Endodermal cell (in vitro differentiated cells): ENCODE data around the gene DCBLD1. TPM values are rescaled to one million over a fixed set of nuclear protein-coding genes. Genes with fewer than 3 reads are reported as not detected.
"Not testable (repeated sequence)": the region's sequence is repeated elsewhere in the genome, so short reads cannot be mapped to it uniquely, and the experiment has no call there.

Source experiments
- DNase-seq: peaks from one replicate; pipeline ENCODE4 v3.0.0-alpha.2; 2017
- H3K27ac ChIP-seq: 2 replicates; pipeline ENCODE4 v1.5.1; 2013; ENCODE audit warnings: mild to moderate bottlenecking, low read depth, low read length, moderate library complexity
- H3K27me3 ChIP-seq: 2 replicates; pipeline ENCODE4 v1.6.1; 2013; ENCODE audit warnings: mild to moderate bottlenecking, low read length, moderate library complexity; ENCODE audit not compliant: insufficient read depth, control insufficient read depth, poor library complexity, severe bottlenecking
- H3K36me3 ChIP-seq: 2 replicates; pipeline ENCODE4 v1.7.0; 2013; ENCODE audit warnings: mild to moderate bottlenecking, low read length, moderate library complexity; ENCODE audit not compliant: control insufficient read depth, insufficient read depth
- H3K4me1 ChIP-seq: one replicate; pipeline ENCODE4 v1.7.0; 2013; ENCODE audit warnings: low read length; ENCODE audit not compliant: control insufficient read depth, insufficient read depth
- H3K4me3 ChIP-seq: 2 replicates; pipeline ENCODE4 v1.5.1; 2013; ENCODE audit warnings: mild to moderate bottlenecking, low read length, moderate library complexity
- H3K9ac ChIP-seq: 2 replicates; pipeline ENCODE4 v1.6.1; 2013; ENCODE audit warnings: mild to moderate bottlenecking, low read length, moderate library complexity; ENCODE audit not compliant: poor library complexity, severe bottlenecking; ENCODE audit errors: extremely low read depth
- H3K9me3 ChIP-seq: 2 replicates; pipeline ENCODE4 v1.6.1; 2013; ENCODE audit warnings: mild to moderate bottlenecking, low read length, moderate library complexity; ENCODE audit not compliant: control insufficient read depth
- H3K27ac Mint-ChIP-seq: 2 replicates; pipeline ENCODE4 v1.8.0; 2020; ENCODE audit warnings: mixed read lengths
- H3K27me3 Mint-ChIP-seq: 2 replicates; pipeline ENCODE4 v1.8.0; 2021; ENCODE audit warnings: mild to moderate bottlenecking, mixed read lengths; ENCODE audit not compliant: insufficient read depth
- H3K36me3 Mint-ChIP-seq: 2 replicates; pipeline ENCODE4 v1.8.0; 2020; ENCODE audit warnings: low read depth, mixed read lengths
- H3K4me1 Mint-ChIP-seq: 2 replicates; pipeline ENCODE4 v1.8.0; 2020; ENCODE audit warnings: mixed read lengths
- H3K4me3 Mint-ChIP-seq: 2 replicates; pipeline ENCODE4 v1.8.0; 2020; ENCODE audit warnings: mild to moderate bottlenecking, moderate library complexity, mixed read lengths
- H3K9me3 Mint-ChIP-seq: 2 replicates; pipeline ENCODE4 v1.8.0; 2020; ENCODE audit warnings: mild to moderate bottlenecking, mixed read lengths
- WGBS, 2 experiments: methylation state at CpG; one replicate each; pipeline versions ENCODE4 v1.1.5 to v1.1.7; 2013; ENCODE audit warnings: missing lambda C conversion rate in 2 of 2, mixed read lengths in 1 of 2; ENCODE audit not compliant: insufficient coverage in 1 of 2, insufficient read length in 1 of 2; 5-methylcytosine and 5-hydroxymethylcytosine counted together
- total RNA-seq, 2 donors: library from RNA; stranded (reverse); fragmentation: NEBNext Ultra II Directional in 1 of 2; extraction: Animal tissue kit (Norgen Biotek cat#: 25700) in 1 of 2; gene quantifications; 2 replicates in 1 of 2; 3 replicates in 1 of 2; pipeline ENCODE4 v1.2.1, GENCODE V29; 2021
- TF ChIP-seq, protein P1 (sequence below): fragments of 200-600 bp; sonication (generic); conservative IDR thresholded peaks from 2 replicates; pipeline ENCODE4 v1.5.0; 2021; ENCODE audit warnings: antibody characterized with exemption, mild to moderate bottlenecking

Gene DCBLD1
- total RNA-seq, 2 donors from 2014 or later, result 16.2 to 27.9 TPM

GRCh38 chr6:117467876-117468275 lies 14.6 kb upstream of the DCBLD1 start:
- no peak for DNase-seq
- Mint-ChIP-seq H3K4me1 (no peaks in the 10 kb centered on the region), H3K27me3 (peaks cover 15% of the 10 kb centered on the region), H3K4me3 (no peak overlapping the region), H3K36me3 (no peaks in the 10 kb centered on the region), H3K9me3 (no peaks in the 10 kb centered on the region), H3K27ac (no peak overlapping the region)
- Histone ChIP-seq H3K27ac (no peak overlapping the region), H3K36me3 (no peaks in the 10 kb centered on the region), H3K4me1 (no peaks in the 10 kb centered on the region), H3K4me3 (no peak overlapping the region), H3K27me3 (no peaks in the 10 kb centered on the region), H3K9ac (no peak overlapping the region), H3K9me3 (no peaks in the 10 kb centered on the region)
- TF ChIP-seq, protein P1, sequence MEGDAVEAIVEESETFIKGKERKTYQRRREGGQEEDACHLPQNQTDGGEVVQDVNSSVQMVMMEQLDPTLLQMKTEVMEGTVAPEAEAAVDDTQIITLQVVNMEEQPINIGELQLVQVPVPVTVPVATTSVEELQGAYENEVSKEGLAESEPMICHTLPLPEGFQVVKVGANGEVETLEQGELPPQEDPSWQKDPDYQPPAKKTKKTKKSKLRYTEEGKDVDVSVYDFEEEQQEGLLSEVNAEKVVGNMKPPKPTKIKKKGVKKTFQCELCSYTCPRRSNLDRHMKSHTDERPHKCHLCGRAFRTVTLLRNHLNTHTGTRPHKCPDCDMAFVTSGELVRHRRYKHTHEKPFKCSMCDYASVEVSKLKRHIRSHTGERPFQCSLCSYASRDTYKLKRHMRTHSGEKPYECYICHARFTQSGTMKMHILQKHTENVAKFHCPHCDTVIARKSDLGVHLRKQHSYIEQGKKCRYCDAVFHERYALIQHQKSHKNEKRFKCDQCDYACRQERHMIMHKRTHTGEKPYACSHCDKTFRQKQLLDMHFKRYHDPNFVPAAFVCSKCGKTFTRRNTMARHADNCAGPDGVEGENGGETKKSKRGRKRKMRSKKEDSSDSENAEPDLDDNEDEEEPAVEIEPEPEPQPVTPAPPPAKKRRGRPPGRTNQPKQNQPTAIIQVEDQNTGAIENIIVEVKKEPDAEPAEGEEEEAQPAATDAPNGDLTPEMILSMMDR, result no peak
- WGBS, 2 experiments, result 81 to 93% methylated on average over 2 to 4 of the region's 4 CpGs

GRCh38 chr6:117468527-117468926 lies 13.9 kb upstream of the DCBLD1 start:
- H3K9me3 Mint-ChIP-seq, H3K27ac Mint-ChIP-seq, H3K36me3 Mint-ChIP-seq, DNase-seq, H3K27me3 ChIP-seq, H3K27ac ChIP-seq, H3K9ac ChIP-seq, H3K36me3 ChIP-seq, H3K9me3 ChIP-seq, H3K4me1 Mint-ChIP-seq, H3K4me1 ChIP-seq, H3K4me3 ChIP-seq, H3K4me3 Mint-ChIP-seq: not testable (repeated sequence)
- peaks cover 17% of the 10 kb centered on the region for H3K27me3 Mint-ChIP-seq
- WGBS, 2 experiments, result 93% methylated on average over 4 of the region's 4 CpGs; no CpG with 5 or more reads in 1 of the 2 experiments

GRCh38 chr6:117469356-117469755 lies 13.1 kb upstream of the DCBLD1 start:
- no peak overlapping the region for H3K27ac Mint-ChIP-seq
- Histone ChIP-seq H3K4me3 (no peak overlapping the region), H3K27ac (no peak overlapping the region), H3K9ac (no peak overlapping the region), H3K27me3 (no peaks in the 10 kb centered on the region), H3K36me3 (no peaks in the 10 kb centered on the region), H3K4me1 (no peaks in the 10 kb centered on the region), H3K9me3 (no peaks in the 10 kb centered on the region)
- no peaks in the 10 kb centered on the region for H3K36me3 Mint-ChIP-seq
- H3K4me1 Mint-ChIP-seq, result no peaks in the 10 kb centered on the region
- no peak overlapping the region for H3K4me3 Mint-ChIP-seq
- TF ChIP-seq, protein P1, result no peak
- no peaks in the 10 kb centered on the region for H3K9me3 Mint-ChIP-seq
- DNase-seq, result no peak
- 84 to 87% methylated on average over 3 to 4 of the region's 4 CpGs for WGBS, 2 experiments
- H3K27me3 Mint-ChIP-seq, result peaks cover 17% of the 10 kb centered on the region

GRCh38 chr6:117469791-117470190 lies 12.7 kb upstream of the DCBLD1 start:
- H3K9me3 Mint-ChIP-seq, result no peaks in the 10 kb centered on the region
- no peaks in the 10 kb centered on the region for H3K4me1 Mint-ChIP-seq

More at GRCh38 chr6:117469791-117470190, 12.7 kb upstream of the DCBLD1 start:
- H3K27ac ChIP-seq, result no peak overlapping the region
- TF ChIP-seq, protein P1, result no peak
- no peaks in the 10 kb centered on the region for H3K9me3 ChIP-seq
- no peak overlapping the region for H3K9ac ChIP-seq
- no peaks in the 10 kb centered on the region for H3K4me1 ChIP-seq
- no peaks in the 10 kb centered on the region for H3K36me3 Mint-ChIP-seq
- no peak overlapping the region for H3K4me3 ChIP-seq
- H3K27ac Mint-ChIP-seq, result no peak overlapping the region
- no peak overlapping the region for H3K4me3 Mint-ChIP-seq
- no peaks in the 10 kb centered on the region for H3K27me3 ChIP-seq
- DNase-seq, result no peak
- peaks cover 17% of the 10 kb centered on the region for H3K27me3 Mint-ChIP-seq
- H3K36me3 ChIP-seq, result no peaks in the 10 kb centered on the region
- 88 to 93% methylated on average over 3 of the region's 3 CpGs for WGBS, 2 experiments
